MM.1S (cell line): ENCODE measurements around the gene PKNOX1.
"Not testable (repeated sequence)": the region's sequence is repeated elsewhere in the genome, so short reads cannot be mapped to it uniquely, and the experiment has no call there.

Source experiments
- DNase-seq: peaks from one replicate; pipeline ENCODE4 v3.0.0-alpha.2; 2015
- H2AFZ ChIP-seq: fragments of 300-600 bp; sonication (generic); 2 replicates; pipeline ENCODE4 v1.6.0; 2016; ENCODE audit warnings: antibody characterized with exemption, low read length
- H3F3A ChIP-seq: fragments of 300-600 bp; sonication (generic); 2 replicates; pipeline ENCODE4 v1.6.1; 2016; ENCODE audit warnings: mild to moderate bottlenecking, antibody characterized with exemption, low read length, moderate library complexity, mixed read lengths; ENCODE audit not compliant: insufficient read depth
- H3K27ac ChIP-seq: fragments of 300-600 bp; sonication (generic); 2 replicates; pipeline ENCODE4 v1.5.1; 2016; ENCODE audit warnings: mild to moderate bottlenecking, low read length
- H3K27me3 ChIP-seq: fragments of 300-600 bp; sonication (generic); replicated peaks from 2 replicates; pipeline ENCODE4 v1.6.0; 2016; ENCODE audit warnings: low read length; ENCODE audit not compliant: insufficient read depth
- H3K36me3 ChIP-seq: fragments of 300-600 bp; sonication (generic); replicated peaks from 2 replicates; pipeline ENCODE4 v1.6.1; 2016; ENCODE audit warnings: mild to moderate bottlenecking, low read length, mixed read lengths; ENCODE audit not compliant: insufficient read depth
- H3K4me1 ChIP-seq: fragments of 300-600 bp; sonication (generic); 2 replicates; pipeline ENCODE4 v1.6.1; 2016; ENCODE audit warnings: low read length, mixed read lengths
- H3K4me2 ChIP-seq: fragments of 300-600 bp; sonication (generic); 2 replicates; pipeline ENCODE4 v1.6.0; 2016; ENCODE audit warnings: low read depth, low read length
- H3K4me3 ChIP-seq: fragments of 300-600 bp; sonication (generic); 2 replicates; pipeline ENCODE4 v1.5.1; 2016; ENCODE audit warnings: low read length, mixed read lengths
- H3K79me2 ChIP-seq: fragments of 300-600 bp; sonication (generic); 2 replicates; pipeline ENCODE4 v1.6.1; 2016; ENCODE audit warnings: mixed run types, low read length, mixed read lengths
- H3K9ac ChIP-seq: fragments of 300-600 bp; sonication (generic); 2 replicates; pipeline ENCODE4 v1.6.1; 2016; ENCODE audit warnings: low read length, mixed read lengths
- H3K9me2 ChIP-seq: fragments of 300-600 bp; sonication (generic); replicated peaks from 2 replicates; pipeline ENCODE4 v1.6.1; 2016; ENCODE audit warnings: mild to moderate bottlenecking, low read length, mixed read lengths; ENCODE audit not compliant: insufficient read depth
- H3K9me3 ChIP-seq: fragments of 300-600 bp; sonication (generic); replicated peaks from 2 replicates; pipeline ENCODE4 v1.6.1; 2016; ENCODE audit warnings: mild to moderate bottlenecking, low read length, mixed read lengths; ENCODE audit not compliant: insufficient read depth
- H4K20me1 ChIP-seq: fragments of 300-600 bp; sonication (generic); 2 replicates; pipeline ENCODE4 v1.6.1; 2016; ENCODE audit warnings: mild to moderate bottlenecking, low read length, moderate library complexity, mixed read lengths; ENCODE audit not compliant: insufficient read depth
- EZH2 ChIP-seq: fragments of 300-600 bp; sonication (generic); optimal IDR thresholded peaks from 2 replicates; pipeline ENCODE3; 2017; ENCODE audit warnings: low read depth, mild to moderate bottlenecking, antibody characterized with exemption, low read length, mixed read lengths
- EZH2phosphoT487 ChIP-seq: fragments of 300-600 bp; sonication (generic); IDR thresholded peaks from 2 replicates; pipeline ENCODE4 v1.6.1; 2018; ENCODE audit warnings: antibody characterized with exemption, low read length
- TF ChIP-seq, protein P1 (sequence below): fragments of 300-600 bp; sonication (generic); IDR thresholded peaks from 2 replicates; pipeline ENCODE4 v1.5.1; 2016; ENCODE audit warnings: antibody characterized with exemption, low read length, mixed read lengths

The PKNOX1 gene

DNA sequence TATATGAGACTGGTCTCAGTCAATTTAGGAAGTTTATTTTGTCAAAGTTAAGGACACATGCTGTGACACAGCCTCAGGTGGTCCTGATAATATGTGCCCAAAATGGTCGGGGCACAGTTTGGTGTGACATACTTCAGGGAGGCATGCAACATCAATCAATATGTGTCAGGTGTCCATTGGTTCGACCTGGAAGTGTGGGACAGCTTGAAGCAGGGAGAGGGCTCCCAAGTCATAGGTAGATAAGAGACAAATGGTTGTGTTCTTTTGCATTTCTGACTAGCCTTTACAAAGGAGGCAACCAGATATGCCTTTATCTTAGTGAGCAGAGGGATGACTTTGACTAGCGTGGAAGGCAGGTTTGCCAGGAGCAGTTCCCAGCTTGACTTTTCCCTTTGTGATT, 44.4 kb upstream of the PKNOX1 start:
- H3F3A ChIP-seq = no peaks in the 10 kb centered on the region

DNA sequence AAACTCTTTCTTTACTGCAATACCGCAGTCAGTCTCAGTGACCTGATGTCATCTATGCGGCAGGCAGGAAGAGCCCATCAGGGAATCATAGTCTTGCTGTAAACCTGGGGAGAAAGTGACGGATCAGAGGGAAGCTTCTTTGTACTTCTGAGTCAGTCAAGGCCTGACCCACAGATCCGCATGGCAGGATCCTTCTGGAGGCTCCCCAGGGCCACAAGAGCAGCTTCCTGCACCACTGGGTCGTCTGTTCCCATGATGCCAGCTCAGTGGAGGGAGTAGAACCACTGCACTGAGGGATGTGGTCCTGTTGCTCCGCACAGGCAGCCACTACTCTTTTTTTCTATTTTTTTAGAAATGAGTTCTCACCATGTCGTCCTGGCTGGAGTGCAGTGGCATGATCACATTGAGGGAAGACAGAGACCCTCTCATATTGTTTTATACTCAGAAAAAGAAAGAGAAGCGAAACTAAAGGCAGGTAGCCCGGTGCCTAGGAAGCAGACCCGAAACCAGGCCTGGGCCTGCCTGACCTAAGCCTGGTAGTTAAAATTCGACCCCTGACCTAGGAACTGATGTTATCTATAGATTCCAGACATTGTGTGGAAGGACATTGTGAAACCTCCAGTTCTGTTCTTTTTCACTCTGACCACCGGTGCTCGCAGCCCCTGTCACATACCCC, 42.7 kb upstream of the PKNOX1 start:
- H3K4me1 ChIP-seq = no peaks in the 10 kb centered on the region
- H3K4me3 ChIP-seq = no peak overlapping the region
- no peaks in the 10 kb centered on the region for H3K36me3 ChIP-seq
- no peaks in the 10 kb centered on the region for H3K27me3 ChIP-seq
- no peaks in the 10 kb centered on the region for H3K79me2 ChIP-seq
- no peaks in the 10 kb centered on the region for H3F3A ChIP-seq
- H3K4me2 ChIP-seq = no peak overlapping the region
- H3K9ac ChIP-seq = no peak overlapping the region
- no peaks in the 10 kb centered on the region for H3K9me2 ChIP-seq
- no peak overlapping the region for H2AFZ ChIP-seq
- H3K9me3 ChIP-seq = no peaks in the 10 kb centered on the region
- TF ChIP-seq EZH2phosphoT487 (no peak), EZH2 (no peak)
- TF ChIP-seq, protein P1, sequence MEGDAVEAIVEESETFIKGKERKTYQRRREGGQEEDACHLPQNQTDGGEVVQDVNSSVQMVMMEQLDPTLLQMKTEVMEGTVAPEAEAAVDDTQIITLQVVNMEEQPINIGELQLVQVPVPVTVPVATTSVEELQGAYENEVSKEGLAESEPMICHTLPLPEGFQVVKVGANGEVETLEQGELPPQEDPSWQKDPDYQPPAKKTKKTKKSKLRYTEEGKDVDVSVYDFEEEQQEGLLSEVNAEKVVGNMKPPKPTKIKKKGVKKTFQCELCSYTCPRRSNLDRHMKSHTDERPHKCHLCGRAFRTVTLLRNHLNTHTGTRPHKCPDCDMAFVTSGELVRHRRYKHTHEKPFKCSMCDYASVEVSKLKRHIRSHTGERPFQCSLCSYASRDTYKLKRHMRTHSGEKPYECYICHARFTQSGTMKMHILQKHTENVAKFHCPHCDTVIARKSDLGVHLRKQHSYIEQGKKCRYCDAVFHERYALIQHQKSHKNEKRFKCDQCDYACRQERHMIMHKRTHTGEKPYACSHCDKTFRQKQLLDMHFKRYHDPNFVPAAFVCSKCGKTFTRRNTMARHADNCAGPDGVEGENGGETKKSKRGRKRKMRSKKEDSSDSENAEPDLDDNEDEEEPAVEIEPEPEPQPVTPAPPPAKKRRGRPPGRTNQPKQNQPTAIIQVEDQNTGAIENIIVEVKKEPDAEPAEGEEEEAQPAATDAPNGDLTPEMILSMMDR = no peak
- no peak overlapping the region for H3K27ac ChIP-seq
- H4K20me1 ChIP-seq = no peaks in the 10 kb centered on the region
- no peak for DNase-seq

More for the DNA sequence above, 44.4 kb upstream of the PKNOX1 start:
- no peaks in the 10 kb centered on the region for H4K20me1 ChIP-seq
- no peaks in the 10 kb centered on the region for H3K27me3 ChIP-seq
- H3K9ac ChIP-seq = no peak overlapping the region
- H3K9me2 ChIP-seq = no peaks in the 10 kb centered on the region
- no peak overlapping the region for H2AFZ ChIP-seq
- DNase-seq = no peak
- H3K36me3 ChIP-seq = no peaks in the 10 kb centered on the region
- no peak overlapping the region for H3K4me2 ChIP-seq
- no peaks in the 10 kb centered on the region for H3K79me2 ChIP-seq
- no peaks in the 10 kb centered on the region for H3K4me1 ChIP-seq
- no peak overlapping the region for H3K27ac ChIP-seq
- TF ChIP-seq EZH2 = no peak
- no peaks in the 10 kb centered on the region for H3K9me3 ChIP-seq
- H3K4me3 ChIP-seq = no peak overlapping the region

DNA sequence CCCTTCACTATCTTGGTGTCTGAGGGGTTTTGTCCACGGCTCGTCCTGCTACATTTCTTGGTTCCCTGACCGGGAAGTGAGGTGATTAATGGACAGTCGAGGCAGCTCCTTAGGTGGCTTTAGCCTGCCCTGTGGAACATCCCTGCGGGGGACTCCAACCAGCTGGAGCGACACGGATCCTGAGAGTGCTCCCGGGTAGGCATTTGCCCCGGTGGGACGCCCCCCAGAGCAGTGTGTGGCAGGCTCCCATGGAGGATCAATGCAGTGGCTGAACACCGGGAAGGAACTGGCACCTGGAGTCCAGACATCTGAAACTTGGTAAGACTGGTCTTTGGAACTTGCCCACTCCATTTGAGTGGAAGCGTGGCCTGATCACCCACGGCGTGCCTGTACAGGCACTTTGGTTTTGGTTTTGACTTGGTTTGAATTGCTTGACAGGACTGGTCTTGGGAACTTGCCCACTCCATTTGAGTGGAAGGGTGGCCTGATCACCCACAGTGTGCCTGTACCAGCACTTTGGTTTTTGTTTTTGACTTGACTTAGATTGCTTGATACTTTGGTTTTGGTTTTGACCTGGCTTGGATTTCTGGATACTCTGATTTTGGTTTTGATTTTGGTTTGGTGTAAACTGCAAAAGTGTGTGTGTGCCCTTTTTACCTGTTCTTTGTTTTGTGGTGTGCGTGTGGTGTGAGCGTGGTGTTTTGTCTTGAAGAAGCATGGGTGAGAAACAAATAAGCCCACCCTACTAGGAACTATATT, 41.8 kb upstream of the PKNOX1 start:
- not testable (repeated sequence) for H3K9me3 ChIP-seq, H2AFZ ChIP-seq, H3K4me2 ChIP-seq, H3K9ac ChIP-seq, H4K20me1 ChIP-seq, H3K27ac ChIP-seq, H3K4me3 ChIP-seq, H3K79me2 ChIP-seq, H3K4me1 ChIP-seq, H3K9me2 ChIP-seq, H3K36me3 ChIP-seq, DNase-seq, H3K27me3 ChIP-seq, H3F3A ChIP-seq

DNA sequence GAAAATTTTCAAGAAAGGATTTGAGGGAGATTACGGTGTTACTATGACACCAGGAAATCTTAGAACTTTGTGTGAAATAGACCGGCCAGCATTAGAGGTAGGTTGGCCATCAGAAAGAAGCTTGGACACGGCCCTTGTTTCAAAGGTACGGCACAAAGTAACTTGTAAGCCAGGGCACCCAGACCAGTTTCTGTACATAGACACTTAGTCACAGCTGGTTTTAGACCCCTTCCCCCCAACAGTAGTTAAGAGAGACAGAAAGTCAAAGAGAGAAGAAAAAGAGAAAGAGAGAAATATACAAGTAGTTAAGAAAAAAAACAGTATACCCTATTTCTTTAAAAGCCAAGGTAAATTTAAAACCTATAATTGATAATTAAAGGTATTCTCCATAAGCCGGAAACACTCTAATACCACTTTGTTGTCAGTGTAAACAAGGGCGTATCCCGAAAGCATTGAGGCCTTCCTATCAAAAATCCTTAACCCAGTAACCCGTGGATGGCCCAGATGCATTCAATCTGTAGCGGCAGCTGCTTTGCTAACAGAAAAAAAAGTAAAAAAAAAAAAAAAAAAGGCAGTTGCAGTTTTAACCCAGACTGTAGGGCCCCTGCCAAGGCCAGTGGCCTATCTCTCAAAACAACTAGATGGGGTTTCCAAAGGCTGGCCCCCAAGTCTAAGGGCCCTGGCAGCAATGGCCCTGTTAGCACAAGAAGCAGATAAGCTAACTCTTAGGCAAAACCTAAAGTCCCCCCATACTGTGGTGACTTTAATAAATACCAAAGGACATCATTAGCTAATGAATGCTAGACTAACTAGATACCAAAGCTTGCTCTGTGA, 41.0 kb upstream of the PKNOX1 start:
- not testable (repeated sequence) for H3K9ac ChIP-seq, H3K9me2 ChIP-seq, H3K27ac ChIP-seq, H3K79me2 ChIP-seq, H4K20me1 ChIP-seq, DNase-seq, H3F3A ChIP-seq, H3K9me3 ChIP-seq, H3K4me1 ChIP-seq, H3K36me3 ChIP-seq, H3K4me3 ChIP-seq, H3K4me2 ChIP-seq, H3K27me3 ChIP-seq, H2AFZ ChIP-seq

DNA sequence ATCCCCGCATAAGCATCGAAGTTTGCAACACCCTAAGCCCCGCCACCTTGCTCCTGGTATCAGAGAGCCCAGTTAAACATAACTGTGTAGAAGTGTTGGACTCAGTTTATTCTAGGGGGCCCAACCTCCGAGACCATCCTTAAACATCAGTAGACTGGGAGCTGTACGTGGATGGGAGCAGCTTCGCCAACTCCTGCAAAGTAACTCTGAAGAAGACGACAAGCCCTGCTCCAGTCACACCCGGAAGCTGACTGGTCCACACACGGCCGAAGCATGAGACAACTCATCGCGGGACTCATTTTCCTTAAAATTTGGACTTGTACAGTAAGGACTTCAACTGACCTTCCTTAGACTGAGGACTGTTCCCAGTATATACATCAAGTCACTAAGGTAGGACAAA, 40.4 kb upstream of the PKNOX1 start:
- not testable (repeated sequence) for H3K27me3 ChIP-seq, H3K27ac ChIP-seq, H2AFZ ChIP-seq, H3K36me3 ChIP-seq, DNase-seq, H3F3A ChIP-seq, H3K4me2 ChIP-seq, H3K79me2 ChIP-seq, H4K20me1 ChIP-seq, H3K9me2 ChIP-seq, H3K4me1 ChIP-seq, H3K9me3 ChIP-seq, H3K4me3 ChIP-seq, H3K9ac ChIP-seq

DNA sequence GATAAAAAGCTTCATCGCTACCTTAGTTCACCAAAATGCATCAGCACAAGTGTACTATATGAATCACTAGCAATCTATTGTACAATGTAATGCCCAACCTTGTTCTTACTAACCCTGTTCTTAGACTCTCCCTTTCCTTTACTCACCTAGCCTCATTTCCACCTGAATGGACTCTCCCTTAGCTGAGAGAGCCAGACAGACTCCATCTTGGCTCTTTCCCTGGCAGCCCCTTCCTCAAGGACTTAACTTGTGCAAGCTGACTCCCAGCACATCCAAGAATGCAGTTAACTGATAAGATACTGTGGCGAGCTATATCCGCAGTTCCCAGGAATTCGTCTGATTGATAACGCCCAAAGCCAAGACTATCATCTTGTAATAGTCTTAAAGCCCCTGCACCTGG, 38.0 kb upstream of the PKNOX1 start:
- not testable (repeated sequence) for H3K79me2 ChIP-seq, H3K9me2 ChIP-seq, H4K20me1 ChIP-seq, H3K4me1 ChIP-seq, H3K9ac ChIP-seq, H2AFZ ChIP-seq, H3F3A ChIP-seq, H3K4me3 ChIP-seq, H3K27me3 ChIP-seq, H3K36me3 ChIP-seq, H3K9me3 ChIP-seq, DNase-seq, H3K27ac ChIP-seq, H3K4me2 ChIP-seq
